ENCODE results near the gene HMGXB3.

The HMGXB3 gene

DNA sequence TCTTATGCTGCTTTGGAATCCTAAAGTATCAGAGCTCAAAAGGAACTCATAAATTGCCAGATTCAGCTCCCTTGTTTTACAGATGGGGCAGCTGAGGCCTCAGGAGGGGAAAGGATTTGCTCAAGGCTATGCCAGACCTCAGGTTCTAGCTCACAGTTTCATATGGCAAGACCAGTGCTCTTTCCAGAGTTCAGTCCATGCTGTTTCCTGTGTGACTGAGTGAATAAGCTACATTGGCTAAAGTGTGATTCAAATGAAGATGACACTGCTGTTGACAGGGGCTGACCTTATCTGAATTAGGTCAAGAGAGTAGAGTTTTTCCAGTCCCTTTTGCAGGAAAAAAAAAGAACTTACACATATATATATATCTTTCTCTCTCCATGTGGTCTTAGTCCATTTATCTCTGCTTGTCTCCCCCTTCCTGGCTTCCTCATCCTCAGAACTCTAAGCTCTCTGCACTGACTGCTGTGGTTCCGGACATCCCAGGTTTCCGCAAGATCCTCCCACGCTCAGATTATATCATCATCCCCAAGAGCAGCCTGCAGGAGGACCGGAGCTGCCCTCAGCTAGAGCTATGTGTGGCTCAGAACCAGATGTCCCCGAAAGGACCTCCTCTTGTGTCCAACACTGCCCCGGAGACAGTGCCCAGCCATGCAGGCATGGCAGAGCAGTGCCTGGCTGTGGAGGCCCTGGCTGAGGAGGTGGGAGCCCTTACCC is 9.3 kb downstream of the HMGXB3 start:
- in situ Hi-C loops (cut with HindIII; ENCODE audit: low sequenced_read_pairs) = loop anchor here (10.0 kb wide), 1 partner anchor 65 kb away; the partner anchor contains the start of gene PDE6A
- TF ChIP-seq, protein P1, sequence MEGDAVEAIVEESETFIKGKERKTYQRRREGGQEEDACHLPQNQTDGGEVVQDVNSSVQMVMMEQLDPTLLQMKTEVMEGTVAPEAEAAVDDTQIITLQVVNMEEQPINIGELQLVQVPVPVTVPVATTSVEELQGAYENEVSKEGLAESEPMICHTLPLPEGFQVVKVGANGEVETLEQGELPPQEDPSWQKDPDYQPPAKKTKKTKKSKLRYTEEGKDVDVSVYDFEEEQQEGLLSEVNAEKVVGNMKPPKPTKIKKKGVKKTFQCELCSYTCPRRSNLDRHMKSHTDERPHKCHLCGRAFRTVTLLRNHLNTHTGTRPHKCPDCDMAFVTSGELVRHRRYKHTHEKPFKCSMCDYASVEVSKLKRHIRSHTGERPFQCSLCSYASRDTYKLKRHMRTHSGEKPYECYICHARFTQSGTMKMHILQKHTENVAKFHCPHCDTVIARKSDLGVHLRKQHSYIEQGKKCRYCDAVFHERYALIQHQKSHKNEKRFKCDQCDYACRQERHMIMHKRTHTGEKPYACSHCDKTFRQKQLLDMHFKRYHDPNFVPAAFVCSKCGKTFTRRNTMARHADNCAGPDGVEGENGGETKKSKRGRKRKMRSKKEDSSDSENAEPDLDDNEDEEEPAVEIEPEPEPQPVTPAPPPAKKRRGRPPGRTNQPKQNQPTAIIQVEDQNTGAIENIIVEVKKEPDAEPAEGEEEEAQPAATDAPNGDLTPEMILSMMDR (IDR thresholded peaks at IDR 0.05; ENCODE audit: low read depth, low read length, missing control alignments) = no peak
- DNase-seq (ENCODE audit: low read depth) = no peak
- H3K4me3 ChIP-seq (ENCODE audit: low read depth, low read length) = no peak overlapping the region

DNA sequence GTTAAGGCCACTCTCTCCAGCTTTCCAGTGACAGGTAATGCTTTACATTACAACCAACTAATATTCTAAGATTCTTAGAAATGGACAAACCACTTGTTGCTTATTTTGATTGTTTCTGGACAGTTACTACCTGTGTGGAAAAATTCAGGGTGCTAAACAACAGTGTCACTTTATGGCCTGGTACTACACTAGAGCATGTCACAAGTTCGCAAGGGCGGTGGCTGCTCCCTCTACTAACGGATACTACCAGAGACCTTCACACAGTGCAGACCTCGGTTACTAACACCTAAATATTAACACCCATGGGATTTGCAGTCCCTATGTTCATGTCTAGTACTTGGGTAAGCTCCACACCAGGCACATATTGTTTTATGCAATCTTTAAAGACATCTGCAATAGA is 13.4 kb downstream of the HMGXB3 start:
- no peak overlapping the region for H3K4me3 ChIP-seq (ENCODE audit: low read depth, low read length)
- DNase-seq (ENCODE audit: low read depth) = no peak
- in situ Hi-C loops (cut with HindIII; ENCODE audit: low sequenced_read_pairs) = no loop called here
- TF ChIP-seq, protein P1 (IDR thresholded peaks at IDR 0.05; ENCODE audit: low read depth, low read length, missing control alignments) = no peak

DNA sequence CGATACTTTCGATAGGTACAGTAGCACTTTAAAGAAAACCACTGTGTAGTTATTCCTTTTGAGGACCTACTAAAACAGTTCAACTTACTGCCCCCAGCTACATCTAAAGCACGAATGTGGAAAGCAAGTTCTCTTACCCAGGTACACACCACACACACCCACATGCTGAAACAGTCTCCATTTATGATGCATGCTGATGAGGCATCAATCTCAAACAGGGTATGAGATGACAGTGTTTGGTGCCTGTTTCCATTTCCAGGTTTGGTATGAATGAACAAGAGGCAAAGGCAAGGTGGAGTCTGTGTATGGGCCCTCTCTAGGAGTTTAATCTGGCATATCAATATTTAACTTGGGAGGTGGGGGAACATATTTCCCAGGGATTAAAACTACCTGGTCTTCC is 13.9 kb downstream of the HMGXB3 start:
- no peak overlapping the region for H3K4me3 ChIP-seq (ENCODE audit: low read depth, low read length)
- in situ Hi-C loops (cut with HindIII; ENCODE audit: low sequenced_read_pairs) = no loop called here
- TF ChIP-seq, protein P1 (IDR thresholded peaks at IDR 0.05; ENCODE audit: low read depth, low read length, missing control alignments) = no peak
- DNase-seq (ENCODE audit: low read depth) = no peak

DNA sequence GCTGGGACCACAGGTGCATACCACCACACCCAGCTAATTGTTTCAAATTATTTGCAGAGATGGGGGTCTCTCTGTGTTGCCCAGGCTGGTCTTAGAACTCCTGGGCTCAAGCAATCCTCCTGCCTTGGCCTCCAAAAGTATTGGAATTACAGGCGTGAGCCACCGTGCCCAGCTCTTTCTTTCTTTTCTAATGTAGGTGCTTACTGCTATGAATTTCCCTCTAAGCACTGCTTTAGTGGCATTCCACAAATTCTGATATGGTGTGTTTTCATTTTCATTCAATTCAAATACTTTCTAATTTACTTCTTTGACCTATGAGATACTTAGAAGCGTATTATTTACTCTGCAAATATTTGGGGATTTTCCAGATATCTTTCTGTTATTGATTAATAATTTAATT is 14.9 kb downstream of the HMGXB3 start:
- no peak for DNase-seq (ENCODE audit: low read depth)
- in situ Hi-C loops (cut with HindIII; ENCODE audit: low sequenced_read_pairs) = no loop called here
- no peak overlapping the region for H3K4me3 ChIP-seq (ENCODE audit: low read depth, low read length)
- TF ChIP-seq, protein P1 (IDR thresholded peaks at IDR 0.05; ENCODE audit: low read depth, low read length, missing control alignments) = no peak

DNA sequence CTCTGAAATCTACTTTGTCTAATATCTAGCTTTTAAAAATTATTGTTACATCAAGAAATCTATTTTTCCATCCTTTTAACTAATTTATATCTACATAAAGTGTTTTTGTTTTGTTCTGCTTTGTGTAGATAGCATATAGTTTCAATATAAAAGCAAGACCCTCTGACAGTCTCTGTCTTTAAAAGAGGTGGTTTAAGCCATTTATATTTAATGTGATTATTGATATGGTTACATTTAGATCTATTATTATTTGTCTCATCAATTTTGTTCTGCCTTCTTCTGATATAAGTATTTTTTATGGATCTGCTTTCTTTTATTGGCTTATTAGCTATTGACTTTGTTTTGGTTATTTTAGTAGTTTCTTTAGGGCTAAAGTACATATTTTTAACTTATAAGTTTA is 16.0 kb downstream of the HMGXB3 start:
- H3K4me3 ChIP-seq (ENCODE audit: low read depth, low read length) = no peak overlapping the region
- DNase-seq (ENCODE audit: low read depth) = no peak
- TF ChIP-seq, protein P1 (IDR thresholded peaks at IDR 0.05; ENCODE audit: low read depth, low read length, missing control alignments) = no peak
- in situ Hi-C loops (cut with HindIII; ENCODE audit: low sequenced_read_pairs) = no loop called here

DNA sequence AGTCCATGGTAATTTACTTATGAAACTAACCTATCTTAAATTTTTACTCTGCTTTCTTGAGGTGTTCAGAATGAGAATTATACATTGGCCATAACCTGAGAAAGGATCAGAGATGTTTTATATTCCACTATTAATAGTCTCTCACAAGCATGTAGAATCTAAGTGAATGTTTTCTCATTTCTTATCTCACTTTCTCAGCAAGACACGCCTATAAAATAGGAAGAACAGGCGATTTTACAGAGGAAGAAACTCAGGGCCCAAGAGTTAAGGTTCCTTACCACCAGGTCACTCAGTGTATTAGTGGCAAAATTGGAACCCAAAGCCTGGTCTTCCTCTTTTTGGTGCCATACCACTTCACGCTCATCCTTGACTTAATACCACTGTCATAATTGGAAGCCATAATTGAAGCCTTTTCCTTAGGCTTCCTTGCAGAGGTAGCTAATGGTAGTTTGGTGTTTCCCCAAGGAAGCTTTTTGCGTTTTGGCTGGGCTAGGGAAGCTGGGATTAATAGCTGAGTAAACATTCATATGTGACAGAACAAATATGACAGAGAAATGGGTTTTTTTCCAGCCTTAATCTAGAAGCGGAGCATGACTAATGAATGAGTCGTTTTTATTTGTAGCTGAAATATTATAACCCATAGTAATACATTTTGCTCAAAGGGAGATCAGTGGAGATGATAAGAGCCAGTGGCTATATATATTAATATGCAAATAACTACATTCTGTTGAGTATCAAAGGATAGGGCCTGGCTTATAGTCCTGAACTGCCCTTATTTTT is 16.9 kb downstream of the HMGXB3 start:
- no peak overlapping the region for H3K4me3 ChIP-seq (ENCODE audit: low read depth, low read length)
- TF ChIP-seq, protein P1 (IDR thresholded peaks at IDR 0.05; ENCODE audit: low read depth, low read length, missing control alignments) = no peak
- in situ Hi-C loops (cut with HindIII; ENCODE audit: low sequenced_read_pairs) = no loop called here
- DNase-seq (ENCODE audit: low read depth) = no peak
